Activated CD8-positive, alpha-beta memory T cell treated with anti-CD3 and anti-CD28 coated beads, Interleukin-2, amount 50 U/mL, for 48 hours (primary cell): ENCODE results near the gene EIF3I.

ENCODE experiments used
- DNase-seq: peaks from one replicate; pipeline ENCODE4 v3.0.0-alpha.2; 2020

Gene EIF3I

DNA sequence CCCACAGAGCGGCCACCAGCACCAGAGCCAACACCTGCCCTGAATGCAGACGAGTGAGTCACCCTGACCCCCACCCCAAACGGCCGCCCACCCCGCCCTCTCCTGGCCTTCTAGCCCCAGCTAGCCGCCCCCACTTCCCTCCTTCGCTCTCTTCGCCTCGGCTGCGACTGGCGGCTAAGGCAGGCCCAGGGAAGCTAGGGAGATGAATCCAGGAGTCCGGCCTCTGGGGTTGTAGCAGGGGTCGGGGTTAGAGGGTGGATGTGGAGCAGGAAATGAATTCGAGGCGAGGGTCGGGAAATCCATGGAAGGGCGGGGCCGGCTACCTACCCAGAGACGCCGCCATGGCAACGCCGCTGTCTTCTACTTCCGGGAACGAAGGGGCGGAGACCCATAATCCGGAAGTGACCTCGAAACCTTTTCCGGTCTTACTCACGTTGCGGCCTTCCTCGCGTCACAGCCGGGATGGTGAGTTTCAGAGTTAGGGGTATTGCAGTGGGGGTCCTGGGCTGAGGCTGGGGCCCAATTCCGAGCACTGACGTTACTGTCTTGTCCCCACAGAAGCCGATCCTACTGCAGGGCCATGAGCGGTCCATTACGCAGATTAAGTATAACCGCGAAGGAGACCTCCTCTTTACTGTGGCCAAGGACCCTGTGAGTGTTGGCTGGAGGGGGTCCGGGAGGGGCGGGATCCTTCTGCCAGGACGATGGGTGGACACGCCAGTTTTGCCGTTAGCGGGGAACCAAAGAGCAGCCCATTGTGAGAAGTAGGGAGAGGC is at the start of gene EIF3I, which contains the start of gene TMEM234:
Gene EIF3I, plus strand, starts transcription at position 428 of the 776 bp plus-strand sequence. Its CDS starts 35 bp downstream, at position 463.
Gene TMEM234, minus strand, starts transcription at position 374 of the 776 bp plus-strand sequence. Its CDS starts 31 bp downstream, at position 343.
- DNase-seq = peak; percentile 91

DNA sequence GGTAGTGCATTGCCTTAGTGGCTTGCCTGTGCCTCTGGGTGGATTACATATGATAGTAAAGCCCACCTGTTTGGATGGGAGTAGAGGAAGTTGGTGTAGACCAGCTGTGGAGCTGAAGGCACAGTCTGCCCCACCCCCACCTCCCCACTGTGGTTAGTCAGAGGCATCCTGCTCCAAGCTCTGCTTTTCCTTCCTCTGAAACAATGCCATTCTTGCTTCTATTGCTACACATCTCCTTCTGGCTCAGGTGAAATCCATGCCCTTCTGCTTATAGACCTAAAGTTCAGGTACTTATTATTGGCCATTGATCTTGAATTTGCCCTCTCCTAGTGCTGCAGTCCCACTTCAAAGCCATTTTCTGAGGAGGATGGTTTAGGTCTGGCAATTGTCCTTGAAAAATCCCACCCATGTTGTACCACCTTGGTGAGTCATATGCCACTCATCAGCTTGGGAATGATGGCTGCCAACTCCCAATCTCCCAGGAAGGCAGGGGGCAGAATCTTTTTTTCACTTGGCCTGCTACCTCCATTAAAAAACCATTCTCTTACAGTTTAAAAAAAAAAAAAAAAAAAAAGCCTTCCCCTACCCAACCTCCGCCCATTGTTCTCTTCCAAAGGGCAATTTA is 49.5 kb upstream of the EIF3I start:
- DNase-seq = no peak

DNA sequence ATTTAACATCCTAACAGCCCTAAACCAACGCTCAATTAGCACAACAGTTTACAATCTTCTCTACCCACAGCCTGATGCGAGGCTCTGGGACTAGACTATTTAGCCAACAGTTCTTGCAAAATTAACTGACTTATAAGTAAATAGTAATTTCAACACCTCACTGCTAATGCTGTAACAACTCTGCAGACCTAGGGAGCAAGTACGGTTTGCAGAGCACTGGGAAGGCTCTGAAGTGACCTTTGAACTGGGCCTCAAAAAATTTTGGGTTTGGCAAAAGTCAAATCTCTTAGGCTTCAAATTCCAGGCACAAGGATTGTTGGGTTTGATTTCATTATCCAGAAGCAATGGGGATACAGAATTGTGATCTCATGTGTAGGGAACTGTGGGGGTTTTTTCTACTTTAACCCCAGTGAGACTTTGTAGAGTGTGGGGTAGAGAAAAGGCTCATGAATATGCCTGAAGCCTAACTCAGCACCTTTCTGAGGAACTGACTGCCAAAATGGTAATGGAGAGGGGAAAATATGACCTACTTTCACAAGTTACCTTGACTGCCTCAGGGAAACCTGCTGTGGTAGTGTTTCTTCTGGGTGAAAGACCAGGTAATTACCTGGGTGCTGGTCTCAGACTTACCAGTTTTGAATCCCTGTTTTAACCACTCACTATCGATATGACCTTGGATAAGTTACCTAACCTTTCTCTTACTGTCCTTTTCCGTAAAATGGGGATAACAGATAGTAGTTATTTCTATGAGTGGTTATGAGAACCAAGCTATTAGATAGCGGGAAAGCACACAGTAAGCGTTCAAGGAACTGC is 43.6 kb upstream of the EIF3I start:
- DNase-seq = no peak

DNA sequence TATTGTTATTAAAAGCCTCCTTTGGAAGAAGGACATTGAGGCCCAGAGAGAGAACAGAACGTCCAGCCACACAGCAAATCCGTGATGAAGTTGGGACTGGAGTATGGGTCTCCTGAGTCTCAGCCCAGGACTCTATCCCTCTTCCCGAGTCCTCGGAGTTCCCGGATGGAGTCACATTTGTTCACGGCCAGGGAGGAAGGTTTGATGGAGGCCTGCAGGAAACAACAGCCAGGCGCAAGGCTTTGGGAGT is 43.1 kb upstream of the EIF3I start:
- no peak for DNase-seq

DNA sequence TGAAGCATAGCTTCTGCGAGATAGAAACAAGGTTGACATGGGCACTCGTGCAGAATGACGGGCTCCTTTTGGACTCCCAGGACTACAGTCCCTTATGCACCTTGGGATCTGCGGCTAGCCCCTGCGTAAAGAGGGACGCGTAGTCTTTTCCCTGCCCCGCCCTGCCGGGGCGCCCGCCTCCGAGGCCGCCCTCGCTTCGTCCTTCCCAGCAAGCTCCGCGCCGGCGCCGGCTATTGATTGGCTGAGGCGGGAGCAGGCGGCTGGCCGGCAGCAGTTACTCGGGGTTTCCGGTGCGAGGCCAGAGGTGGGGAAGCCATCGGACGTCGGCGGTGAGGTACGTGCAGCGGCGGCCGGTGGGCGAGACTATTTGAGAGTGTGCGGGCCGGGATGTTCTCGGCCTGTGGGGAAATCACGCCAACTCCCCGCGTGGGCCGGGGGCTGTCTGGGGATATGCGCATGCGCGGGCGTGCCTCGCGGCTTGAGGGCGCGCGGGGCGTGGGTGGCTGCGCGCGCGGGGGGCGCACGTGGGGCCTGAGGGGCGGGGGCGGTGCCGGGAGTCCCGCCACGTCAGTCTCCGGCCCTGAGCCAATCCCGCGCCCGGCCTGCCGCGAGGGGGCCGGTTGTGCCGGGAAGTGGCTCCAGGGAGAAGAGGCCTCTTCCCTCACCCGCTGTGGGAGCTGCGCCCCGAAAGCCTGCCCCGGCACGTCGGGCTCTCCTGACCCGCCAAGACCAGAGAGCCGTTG is 42.6 kb upstream of the EIF3I start, which contains the start of gene TXLNA:
Gene TXLNA, plus strand, starts transcription at position 233 of the 743 bp plus-strand sequence. CDS start 671 bp downstream, outside the sequence.
- peak; percentile 94 for DNase-seq

DNA sequence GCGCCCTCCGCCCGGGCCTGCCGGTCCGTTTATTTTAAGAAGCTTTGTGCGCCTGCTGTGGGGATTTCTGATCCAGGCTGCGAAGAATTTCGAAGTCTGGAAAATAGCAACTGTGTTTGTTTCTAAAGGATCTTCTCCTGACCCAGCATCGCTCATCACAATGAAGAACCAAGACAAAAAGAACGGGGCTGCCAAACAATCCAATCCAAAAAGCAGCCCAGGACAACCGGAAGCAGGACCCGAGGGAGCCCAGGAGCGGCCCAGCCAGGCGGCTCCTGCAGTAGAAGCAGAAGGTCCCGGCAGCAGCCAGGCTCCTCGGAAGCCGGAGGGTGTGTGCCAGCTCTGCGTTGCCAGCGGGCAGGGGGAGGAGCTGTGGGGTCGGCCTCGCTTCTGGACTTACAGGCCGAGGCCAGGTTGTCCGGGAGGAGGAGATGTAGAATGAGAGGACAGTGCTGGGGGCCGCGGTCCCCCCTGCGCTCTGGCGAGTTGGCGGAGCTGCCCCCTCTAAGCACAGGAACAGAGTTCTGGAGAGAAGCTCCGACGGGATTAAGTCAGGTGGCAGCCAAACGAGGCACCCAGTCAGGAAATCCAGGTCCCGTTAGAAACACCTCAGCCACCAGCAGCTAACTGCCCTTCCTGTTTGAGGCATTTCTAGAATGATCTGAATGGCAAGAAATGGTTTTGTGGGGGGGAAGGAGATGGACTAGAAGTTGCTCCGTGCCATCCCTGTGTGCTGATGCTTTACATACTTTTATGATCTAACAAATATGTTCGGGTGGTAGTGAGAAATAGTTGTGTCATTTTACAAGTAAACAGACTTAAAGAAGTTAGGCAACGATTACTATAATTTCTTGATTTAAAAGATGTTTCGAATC is 41.8 kb upstream of the EIF3I start:
- DNase-seq = peak; percentile 75

DNA sequence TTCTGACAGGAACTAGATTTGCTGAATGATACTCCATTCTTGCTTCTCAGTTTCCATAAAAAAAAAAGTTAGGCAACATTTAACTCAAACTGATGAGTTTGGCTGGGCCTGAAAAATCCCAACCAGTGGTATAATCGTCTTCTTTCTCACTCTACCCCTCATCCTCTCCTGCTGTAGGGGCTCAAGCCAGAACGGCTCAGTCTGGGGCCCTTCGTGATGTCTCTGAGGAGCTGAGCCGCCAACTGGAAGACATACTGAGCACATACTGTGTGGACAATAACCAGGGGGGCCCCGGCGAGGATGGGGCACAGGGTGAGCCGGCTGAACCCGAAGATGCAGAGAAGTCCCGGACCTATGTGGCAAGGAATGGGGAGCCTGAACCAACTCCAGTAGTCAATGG is 41.1 kb upstream of the EIF3I start:
- DNase-seq = no peak

DNA sequence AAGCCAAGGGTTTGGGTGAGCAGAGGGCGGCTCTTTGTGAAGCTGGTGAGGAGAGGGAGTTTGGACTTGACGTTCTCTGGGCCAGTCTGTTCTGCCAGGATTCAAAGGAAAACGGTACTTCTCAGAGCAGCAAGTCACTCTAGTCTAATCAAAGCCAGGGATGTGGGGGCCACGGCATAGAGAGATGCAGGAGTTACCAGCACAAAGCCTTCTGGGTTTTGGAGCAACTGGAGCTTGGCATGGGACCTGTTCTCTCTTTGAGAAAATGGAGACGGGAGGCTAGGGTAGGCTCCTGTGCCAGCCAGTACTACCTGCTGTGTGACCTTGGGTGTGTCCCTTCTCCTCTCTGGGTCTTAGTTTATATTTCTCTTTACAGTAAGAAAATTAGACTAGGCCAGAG is 40.6 kb upstream of the EIF3I start:
- DNase-seq = no peak

DNA sequence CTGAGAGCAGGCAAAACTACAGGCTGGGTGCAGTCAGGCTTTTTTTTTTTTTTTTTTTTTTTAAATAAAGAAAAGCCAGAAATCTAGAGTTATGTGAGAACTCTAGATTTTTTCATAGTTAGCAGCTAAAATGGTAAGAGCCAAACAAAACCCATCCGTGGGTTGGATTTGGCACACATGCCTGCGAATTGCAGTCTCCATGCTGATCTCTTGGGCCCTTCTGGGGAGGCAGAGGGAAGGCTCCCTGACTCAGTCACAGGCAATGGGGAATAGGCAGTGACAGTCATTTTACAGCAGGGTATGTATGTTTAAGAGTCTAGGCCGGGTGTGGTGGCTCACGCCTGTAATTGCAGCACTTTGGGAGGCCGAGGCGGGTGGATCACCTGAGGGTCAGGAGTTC is 40.1 kb upstream of the EIF3I start:
- no peak for DNase-seq

DNA sequence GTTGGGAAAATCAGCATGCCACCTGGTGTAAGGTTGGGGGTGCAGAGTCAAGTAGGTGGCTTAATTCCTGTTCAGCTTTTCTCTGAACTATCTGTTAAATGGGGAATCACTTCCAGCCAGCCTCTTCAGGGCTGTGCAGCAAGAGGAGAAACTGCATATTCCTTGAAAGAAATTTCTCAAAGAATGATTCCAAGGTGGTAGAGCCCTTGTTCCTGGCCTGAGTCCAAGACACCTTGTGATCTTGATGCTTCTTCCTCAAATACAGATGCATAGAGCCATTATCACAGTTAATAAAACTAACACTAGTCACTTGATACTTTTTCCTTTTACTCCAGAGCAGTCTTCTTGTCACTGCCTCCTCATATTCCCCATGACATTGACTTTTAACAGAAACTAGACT is 37.6 kb upstream of the EIF3I start:
- no peak for DNase-seq

DNA sequence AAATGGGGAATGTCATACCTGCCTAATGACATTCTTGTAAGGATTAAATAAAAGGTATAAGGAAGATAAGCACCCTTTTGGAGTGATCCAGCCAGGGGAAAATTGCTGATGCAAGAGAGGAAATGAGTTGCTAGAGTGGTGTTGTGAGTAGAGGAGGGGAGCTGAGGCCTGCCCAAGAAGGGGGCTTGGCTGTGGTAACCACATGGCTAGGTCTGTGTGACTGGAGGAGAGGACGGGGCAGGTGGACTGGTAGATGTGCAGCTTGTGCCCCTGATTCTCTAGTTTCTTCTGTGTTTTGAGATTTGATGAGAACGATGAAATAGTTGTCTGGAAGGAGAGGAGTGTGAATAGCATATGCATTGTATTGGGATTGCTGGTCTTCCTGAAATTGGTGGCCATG is 36.1 kb upstream of the EIF3I start:
- DNase-seq = no peak

DNA sequence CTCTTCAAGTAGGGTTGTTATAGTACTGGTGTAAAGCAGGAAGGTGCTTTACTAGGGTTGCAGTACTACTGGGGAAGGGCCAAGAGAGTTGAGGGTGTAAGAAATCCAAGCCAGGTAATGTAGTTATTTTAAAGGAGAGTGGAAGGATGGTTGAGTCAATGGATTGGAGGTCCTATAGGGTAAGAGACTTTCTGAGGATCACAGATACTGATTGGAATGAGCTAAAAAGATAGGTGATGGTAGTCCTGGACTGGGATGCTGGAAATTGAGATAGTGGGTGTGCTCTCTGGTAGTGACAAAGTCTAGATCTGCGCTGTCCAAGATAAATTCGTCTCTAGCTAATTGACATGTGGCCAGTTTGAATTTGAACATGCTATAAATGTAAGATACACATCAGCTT is 35.7 kb upstream of the EIF3I start:
- DNase-seq = no peak

DNA sequence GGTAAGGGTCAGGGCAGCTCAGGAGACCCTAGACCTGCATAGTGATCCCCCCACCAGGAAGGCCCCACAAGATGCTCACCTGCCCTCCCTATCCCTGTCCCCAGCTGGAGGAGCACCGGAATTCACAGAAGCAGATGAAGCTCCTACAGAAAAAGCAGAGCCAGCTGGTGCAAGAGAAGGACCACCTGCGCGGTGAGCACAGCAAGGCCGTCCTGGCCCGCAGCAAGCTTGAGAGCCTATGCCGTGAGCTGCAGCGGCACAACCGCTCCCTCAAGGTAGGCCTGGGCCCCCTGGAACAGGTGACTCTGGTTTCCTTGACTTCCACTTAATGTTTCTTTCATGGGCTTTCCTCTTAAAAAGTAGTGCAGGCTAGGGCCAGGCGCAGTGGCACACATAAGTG is 34.4 kb upstream of the EIF3I start:
- no peak for DNase-seq

DNA sequence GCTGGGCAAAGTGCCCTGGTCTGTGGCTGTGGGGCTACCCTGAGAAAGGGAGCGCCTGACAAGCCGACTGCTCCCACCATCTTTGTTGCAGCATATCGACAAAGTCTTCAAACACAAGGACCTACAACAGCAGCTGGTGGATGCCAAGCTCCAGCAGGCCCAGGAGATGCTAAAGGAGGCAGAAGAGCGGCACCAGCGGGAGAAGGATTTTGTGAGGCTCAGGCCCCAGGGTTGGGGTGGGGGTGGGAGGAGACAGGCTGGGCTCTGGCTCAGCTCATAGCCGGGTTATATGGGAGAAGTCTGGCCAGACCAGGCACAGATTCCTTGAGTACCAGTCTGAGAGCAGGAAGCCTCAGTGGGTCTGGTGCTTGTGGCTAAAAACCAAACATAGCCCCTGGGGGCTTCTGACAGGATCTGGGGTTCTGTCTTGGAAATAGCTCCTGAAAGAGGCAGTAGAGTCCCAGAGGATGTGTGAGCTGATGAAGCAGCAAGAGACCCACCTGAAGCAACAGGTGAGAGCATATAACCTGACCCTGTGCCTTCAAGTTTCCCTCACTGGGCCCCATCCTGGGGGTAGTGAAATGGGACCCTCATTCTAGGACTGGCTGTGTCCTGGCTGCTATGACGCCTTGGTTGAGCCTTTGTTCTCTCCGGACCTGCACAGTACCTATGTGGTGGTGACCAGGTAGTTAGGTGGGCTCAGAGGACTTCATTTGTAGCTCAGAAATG is 29.8 kb upstream of the EIF3I start:
- no peak for DNase-seq

DNA sequence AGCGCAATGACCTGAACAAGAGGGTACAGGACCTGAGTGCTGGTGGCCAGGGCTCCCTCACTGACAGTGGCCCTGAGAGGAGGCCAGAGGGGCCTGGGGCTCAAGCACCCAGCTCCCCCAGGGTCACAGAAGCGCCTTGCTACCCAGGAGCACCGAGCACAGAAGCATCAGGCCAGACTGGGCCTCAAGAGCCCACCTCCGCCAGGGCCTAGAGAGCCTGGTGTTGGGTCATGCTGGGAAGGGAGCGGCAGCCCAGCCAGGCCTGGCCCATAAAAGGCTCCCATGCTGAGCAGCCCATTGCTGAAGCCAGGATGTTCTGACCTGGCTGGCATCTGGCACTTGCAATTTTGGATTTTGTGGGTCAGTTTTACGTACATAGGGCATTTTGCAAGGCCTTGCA is 27.2 kb upstream of the EIF3I start:
- DNase-seq = no peak

DNA sequence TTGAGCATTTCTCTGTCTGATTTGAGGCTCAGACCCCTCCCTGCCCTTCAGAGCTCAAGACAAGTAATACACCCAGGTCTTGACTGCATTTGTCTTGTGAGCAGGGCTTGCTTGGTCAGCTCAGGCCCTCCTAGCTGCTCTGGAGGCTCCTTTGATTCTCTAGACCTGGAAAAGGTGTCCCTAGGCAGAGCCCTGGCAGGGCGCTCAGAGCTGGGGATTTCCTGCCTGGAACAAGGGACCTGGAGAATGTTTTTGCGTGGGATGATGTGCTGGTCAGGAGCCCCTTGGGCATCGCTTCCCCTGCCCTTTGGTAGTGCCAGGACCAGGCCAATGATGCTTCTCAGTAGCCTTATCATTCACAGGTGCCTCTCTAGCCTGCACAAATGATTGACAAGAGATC is 26.7 kb upstream of the EIF3I start:
- no peak for DNase-seq

DNA sequence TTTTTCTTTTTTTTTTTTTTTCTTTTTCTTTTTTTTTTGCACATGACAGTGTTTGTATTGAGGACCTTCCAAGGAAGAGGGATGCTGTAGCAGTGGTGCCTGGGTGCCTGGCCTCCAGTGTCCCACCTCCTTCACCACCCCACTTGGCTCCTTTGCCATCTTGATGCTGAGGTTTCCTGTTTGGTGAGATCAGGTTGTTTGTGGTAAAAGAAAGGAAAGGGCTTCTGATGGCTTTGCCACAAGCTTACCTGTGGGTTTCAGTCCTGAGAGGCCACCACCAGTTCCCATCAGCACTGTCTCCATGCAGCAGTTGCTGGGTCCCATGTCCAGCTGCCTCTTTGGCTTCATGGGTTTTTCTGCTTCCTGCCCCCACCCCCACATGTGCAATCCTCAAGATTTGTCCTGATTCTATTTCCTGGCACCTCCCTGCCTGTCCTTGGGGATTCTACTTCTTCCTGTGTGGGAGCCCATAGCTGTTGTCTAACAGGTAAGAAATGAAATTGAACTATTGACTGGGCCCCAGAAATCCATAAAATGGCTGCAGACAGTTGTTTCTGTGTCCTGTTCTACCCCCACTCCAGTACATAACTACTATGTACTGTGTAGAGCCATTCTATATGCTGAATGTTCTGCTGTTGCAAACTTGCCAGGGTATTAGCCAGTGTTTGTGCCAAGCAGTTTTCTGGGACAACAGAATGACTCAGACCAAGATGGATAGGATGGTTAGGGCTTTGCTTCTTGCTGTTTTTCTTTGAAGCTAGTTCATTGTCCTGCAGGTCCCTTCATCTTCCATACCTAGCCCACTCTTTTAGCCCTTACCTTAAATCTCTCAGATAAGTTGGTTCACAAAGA is 26.0 kb upstream of the EIF3I start:
- DNase-seq = no peak

DNA sequence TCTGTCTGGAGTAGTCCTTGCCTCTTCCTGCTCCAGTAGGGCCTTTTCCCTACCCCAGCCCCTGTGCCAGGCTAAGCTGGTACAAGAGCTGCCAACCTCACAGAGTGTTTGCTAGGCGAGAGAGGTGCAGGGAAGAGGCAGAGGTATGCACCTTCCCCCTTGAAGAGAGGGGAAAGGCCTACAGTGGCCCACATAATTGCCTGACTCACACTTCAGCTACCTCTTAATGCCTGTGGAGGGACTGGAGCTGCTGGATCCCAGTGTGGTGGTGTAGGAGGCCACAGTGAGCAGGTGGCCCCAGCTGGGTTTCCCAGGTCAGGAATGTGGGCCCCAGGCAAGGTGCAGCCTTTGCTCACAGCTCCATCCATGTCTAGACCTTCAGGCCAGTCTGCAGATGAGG is 25.1 kb upstream of the EIF3I start:
- no peak for DNase-seq

DNA sequence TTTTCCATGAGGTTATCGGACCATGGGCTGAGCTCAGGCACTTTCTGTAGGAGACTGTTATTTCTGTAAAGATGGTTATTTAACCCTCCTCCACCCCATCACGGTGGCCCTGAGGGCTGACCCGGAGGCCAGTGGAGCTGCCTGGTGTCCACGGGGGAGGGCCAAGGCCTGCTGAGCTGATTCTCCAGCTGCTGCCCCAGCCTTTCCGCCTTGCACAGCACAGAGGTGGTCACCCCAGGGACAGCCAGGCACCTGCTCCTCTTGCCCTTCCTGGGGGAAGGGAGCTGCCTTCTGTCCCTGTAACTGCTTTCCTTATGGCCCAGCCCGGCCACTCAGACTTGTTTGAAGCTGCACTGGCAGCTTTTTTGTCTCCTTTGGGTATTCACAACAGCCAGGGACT is 24.4 kb upstream of the EIF3I start:
- no peak for DNase-seq
